HL-60/S4 treated with phorbol 12-myristate 13-acetate at 8.2 ng/mL for 4 days and 3 days (cell line): ENCODE measurements around the gene OR2AG2.
"Not testable (repeated sequence)": the region's sequence is repeated elsewhere in the genome, so short reads cannot be mapped to it uniquely, and the experiment has no call there.

ENCODE experiments used
- in situ Hi-C: fragments of 300-500 bp; cut with MboI; formaldehyde crosslinking; loops from 2 replicates; pipeline ENCODE4 v1.15.0; 2022; ENCODE audit warnings: low sequenced_read_pairs

OR2AG2 gene

GRCh38 chr11:6771926-6772893, at the start of gene OR2AG2:
OR2AG2 (minus strand) TSS chr11:6771976; CDS start chr11:6768957, 3,019 bp downstream.
- in situ Hi-C loops: no loop called here

DNA sequence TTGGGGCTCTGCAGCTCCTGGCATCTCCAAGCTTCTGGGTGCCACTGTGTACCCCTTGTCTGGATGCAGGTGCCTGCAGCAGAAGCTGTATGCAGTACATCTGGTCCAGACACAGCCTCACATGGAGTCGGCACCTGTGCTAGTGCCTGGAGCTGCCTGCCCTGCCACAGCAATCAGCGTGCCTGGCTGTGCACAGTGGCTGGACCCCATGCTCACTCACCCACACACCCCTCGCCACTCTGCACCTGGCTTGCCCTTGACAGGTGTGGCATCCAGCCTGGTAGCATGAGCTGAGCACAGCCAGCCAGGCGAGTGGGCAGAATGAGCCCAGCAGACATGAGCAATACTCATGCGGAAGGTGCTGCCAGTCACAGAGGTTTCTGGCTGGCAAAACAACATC, 47.2 kb upstream of the OR2AG2 start:
- in situ Hi-C loops: no loop called here

GRCh38 chr11:6817694-6818093, 45.9 kb upstream of the OR2AG2 start:
- in situ Hi-C loops: no loop called here

DNA sequence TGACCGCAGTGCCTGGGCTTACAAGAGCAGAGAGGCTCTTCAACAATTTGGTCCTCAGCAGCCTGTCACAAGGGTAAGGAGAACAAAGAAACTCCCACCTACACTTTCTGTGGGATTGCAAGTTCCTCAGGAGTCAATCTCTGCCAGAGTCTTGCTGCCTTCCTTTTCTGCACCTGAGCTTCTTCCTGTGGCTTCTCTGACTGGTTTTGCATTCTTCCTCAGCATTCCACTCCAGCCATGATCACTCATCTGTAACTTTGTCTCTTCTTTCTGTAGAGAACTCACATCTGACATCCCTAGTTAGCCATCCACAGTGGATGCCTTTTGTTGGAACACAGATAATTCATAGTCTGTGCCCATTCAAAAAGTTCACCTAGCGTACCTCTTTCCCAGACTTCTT, 41.9 kb upstream of the OR2AG2 start:
- in situ Hi-C loops: no loop called here

DNA sequence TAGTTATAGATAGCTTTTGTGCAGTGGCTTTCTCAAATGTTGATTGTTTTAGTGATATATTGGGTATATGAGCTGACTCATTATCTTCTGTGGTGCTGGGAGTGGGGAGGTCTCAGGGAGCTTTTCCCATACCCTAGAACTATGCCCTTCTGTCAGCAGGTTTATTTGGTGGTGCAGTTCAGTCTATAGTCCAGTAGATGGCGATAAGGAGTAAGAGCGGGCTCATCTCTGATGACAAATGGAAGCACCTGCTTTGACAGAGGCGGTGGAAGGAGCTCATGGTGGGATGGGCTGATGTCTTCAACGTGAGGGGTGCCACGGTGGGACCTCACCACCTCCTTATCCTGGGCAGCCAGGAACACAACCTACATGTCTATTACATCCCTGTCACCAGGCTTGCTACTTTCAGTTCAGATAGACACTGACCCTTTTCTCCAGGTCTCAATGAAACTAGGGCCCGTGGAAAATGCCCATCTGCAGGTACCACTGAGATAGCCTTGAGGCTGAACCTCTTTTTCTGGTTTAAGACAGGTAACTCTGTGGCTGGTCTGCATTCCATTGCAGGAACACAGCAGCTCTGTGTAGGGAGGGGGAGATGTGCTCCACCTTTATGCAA, 40.7 kb upstream of the OR2AG2 start:
- in situ Hi-C loops: no loop called here

- in situ Hi-C loops: not testable (repeated sequence)
Measured at GRCh38 chr11:6801075-6801474, 29.3 kb upstream of the OR2AG2 start.

DNA sequence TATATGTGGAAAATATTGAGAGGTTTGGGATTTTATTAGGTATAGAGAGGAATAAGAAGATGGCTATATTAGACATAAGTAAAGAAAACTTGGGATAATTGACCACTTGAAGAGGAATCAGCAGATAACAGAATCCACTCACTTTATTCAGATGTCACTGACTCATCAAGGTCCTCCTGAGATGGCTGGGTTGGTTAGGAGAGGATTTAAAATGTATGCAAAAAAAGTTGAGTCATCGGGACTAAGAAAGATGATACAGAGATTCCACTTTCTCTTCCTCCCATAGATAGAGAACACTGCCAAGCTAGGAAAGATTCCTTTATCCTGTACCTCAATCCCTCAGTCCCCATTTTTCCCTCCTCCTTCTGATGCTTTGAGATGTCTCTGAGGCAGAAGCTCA, 27.6 kb upstream of the OR2AG2 start, which contains the start of gene OR6A2:
OR6A2 (minus strand) TSS at position 288 of the 400 bp plus-strand sequence. CDS start 3,981 bp downstream, outside the sequence.
- in situ Hi-C loops: no loop called here

GRCh38 chr11:6794639-6795038, 22.9 kb upstream of the OR2AG2 start:
- in situ Hi-C loops: no loop called here

- in situ Hi-C loops: no loop called here
Measured at GRCh38 chr11:6790546-6790945, 18.8 kb upstream of the OR2AG2 start.

- in situ Hi-C loops: no loop called here
Measured at GRCh38 chr11:6782720-6783119, 10.9 kb upstream of the OR2AG2 start, which contains the start of gene OR2AG1. OR2AG1 (plus strand) TSS chr11:6783020; CDS start chr11:6785038, 2,018 bp downstream.

GRCh38 chr11:6780829-6781228, 9.1 kb upstream of the OR2AG2 start:
- in situ Hi-C loops: no loop called here

DNA sequence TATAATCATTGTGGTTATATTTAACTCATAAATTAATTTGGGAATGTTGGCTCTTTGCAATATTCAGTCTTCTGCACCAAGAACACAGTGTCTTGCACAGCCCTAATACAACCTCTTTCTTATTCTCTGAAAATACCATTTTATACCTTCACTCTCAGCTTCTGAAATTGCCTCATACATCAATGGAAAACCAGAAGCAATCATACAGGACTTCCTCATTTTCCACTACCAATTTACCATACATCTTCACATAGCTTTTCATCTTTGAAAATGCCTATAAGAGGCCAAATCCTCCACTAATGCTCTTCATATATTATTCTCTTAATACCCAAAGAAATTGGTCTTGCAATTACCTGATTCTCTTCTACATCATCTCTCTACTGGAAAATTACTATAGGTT, 6.7 kb upstream of the OR2AG2 start:
- in situ Hi-C loops: no loop called here

GRCh38 chr11:6757373-6757967, 14.3 kb downstream of the OR2AG2 start:
- in situ Hi-C loops: no loop called here

- in situ Hi-C loops: no loop called here
Measured at GRCh38 chr11:6755953-6756347, 15.8 kb downstream of the OR2AG2 start.

GRCh38 chr11:6755303-6755952, 16.3 kb downstream of the OR2AG2 start:
- in situ Hi-C loops: no loop called here

- in situ Hi-C loops: no loop called here
Measured at GRCh38 chr11:6747097-6747668, 24.6 kb downstream of the OR2AG2 start.

DNA sequence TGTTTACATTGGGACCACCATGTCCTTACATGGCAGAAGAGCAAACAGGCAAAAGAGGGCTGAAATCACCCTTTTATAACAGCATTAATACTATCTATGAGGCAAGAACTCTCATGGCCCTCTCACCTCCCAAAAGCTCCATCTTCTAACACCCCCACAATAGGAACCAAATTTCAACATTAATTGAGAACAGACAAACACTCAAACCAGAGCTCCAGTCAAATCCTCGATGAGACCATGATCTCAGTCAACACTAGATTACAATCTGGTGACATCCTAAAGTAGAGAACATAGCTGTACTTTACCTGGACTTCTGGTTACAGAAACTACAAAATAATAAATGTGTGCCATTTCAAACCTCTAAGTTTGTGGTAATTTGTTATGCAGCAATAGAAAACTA, 25.1 kb downstream of the OR2AG2 start:
- in situ Hi-C loops: no loop called here

GRCh38 chr11:6746086-6746618, 25.6 kb downstream of the OR2AG2 start:
- in situ Hi-C loops: no loop called here

DNA sequence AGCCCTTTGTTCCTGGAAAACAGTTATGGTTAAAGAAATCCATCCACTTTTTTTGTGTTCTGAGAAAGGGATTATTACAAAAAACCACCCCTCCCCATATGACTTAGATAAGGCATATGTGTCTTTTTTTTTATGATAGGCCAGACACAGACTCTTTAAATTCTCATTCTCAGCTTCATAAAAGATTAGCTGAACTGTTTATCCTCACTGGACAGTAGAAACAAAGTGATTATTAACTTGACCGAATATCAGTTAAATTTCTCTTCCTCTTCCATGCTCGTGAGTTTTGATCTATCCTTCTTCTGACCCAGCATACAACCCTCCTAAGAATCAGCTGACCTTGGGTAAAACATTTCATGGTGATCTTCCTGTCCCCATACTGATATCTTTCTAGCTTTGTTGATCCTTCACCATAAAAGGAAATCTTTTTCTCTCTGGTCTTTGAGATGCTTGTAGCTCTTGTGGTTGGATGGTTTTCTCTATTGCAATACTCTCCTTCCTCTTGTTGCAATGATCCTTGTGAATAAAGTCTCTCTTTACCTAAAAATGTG, 26.2 kb downstream of the OR2AG2 start:
- in situ Hi-C loops: no loop called here

GRCh38 chr11:6745018-6745417, 26.8 kb downstream of the OR2AG2 start:
- in situ Hi-C loops: no loop called here
